Measurements from ENCODE around the gene CCDC154. TPM values are rescaled to one million over a fixed set of nuclear protein-coding genes. Genes with fewer than 3 reads are reported as not detected.

The CCDC154 gene
- total RNA-seq, 6 experiments from 2014 or later = 0.10 to 0.52 (median 0.31) TPM; not detected in 3

- H3K27ac Mint-ChIP-seq = no peak overlapping the region
- H3K36me3 Mint-ChIP-seq (ENCODE audit: low read depth) = no peaks in the 10 kb centered on the region
- no peak for DNase-seq
- H3K4me1 Mint-ChIP-seq (ENCODE audit: low read depth) = peaks cover 6% of the 10 kb centered on the region
- H3K27me3 Mint-ChIP-seq (ENCODE audit: insufficient read depth) = no peaks in the 10 kb centered on the region
- H3K9me3 Mint-ChIP-seq = no peaks in the 10 kb centered on the region
- H3K4me3 Mint-ChIP-seq = no peak overlapping the region
- TF ChIP-seq CTCF (IDR thresholded peaks at IDR 0.05) = no peak
These were observed 21.2 kb upstream of the CCDC154 start for GRCh38 chr16:1465567-1465915.

GRCh38 chr16:1464894-1465566 is 20.7 kb upstream of the CCDC154 start:
- no peak for DNase-seq
- no peak for TF ChIP-seq CTCF (IDR thresholded peaks at IDR 0.05)
- Mint-ChIP-seq H3K36me3 (ENCODE audit: low read depth) (no peaks in the 10 kb centered on the region), H3K9me3 (no peaks in the 10 kb centered on the region), H3K4me3 (no peak overlapping the region), H3K27ac (no peak overlapping the region), H3K4me1 (ENCODE audit: low read depth) (peaks cover under 1% of the 10 kb centered on the region; the same call in 1 of the 2 replicates), H3K27me3 (ENCODE audit: insufficient read depth) (no peaks in the 10 kb centered on the region)

GRCh38 chr16:1464196-1464893 is 20.0 kb upstream of the CCDC154 start:
- TF ChIP-seq CTCF (IDR thresholded peaks at IDR 0.05) = no peak
- Mint-ChIP-seq H3K27ac (no peak overlapping the region), H3K9me3 (no peaks in the 10 kb centered on the region), H3K27me3 (ENCODE audit: insufficient read depth) (no peaks in the 10 kb centered on the region), H3K36me3 (ENCODE audit: low read depth) (no peaks in the 10 kb centered on the region), H3K4me1 (ENCODE audit: low read depth) (no peaks in the 10 kb centered on the region), H3K4me3 (no peak overlapping the region)
- no peak for DNase-seq

GRCh38 chr16:1461146-1461545 is 16.8 kb upstream of the CCDC154 start:
- H3K36me3 Mint-ChIP-seq (ENCODE audit: low read depth) = no peaks in the 10 kb centered on the region
- no peaks in the 10 kb centered on the region; the same call in 1 of the 2 replicates for H3K27me3 Mint-ChIP-seq (ENCODE audit: insufficient read depth)
- H3K4me3 Mint-ChIP-seq = no peak overlapping the region
- H3K9me3 Mint-ChIP-seq = no peaks in the 10 kb centered on the region
- H3K27ac Mint-ChIP-seq = no peak overlapping the region
- DNase-seq = no peak
- TF ChIP-seq CTCF (IDR thresholded peaks at IDR 0.05) = no peak
- no peaks in the 10 kb centered on the region for H3K4me1 Mint-ChIP-seq (ENCODE audit: low read depth)

GRCh38 chr16:1460602-1461138 is 16.3 kb upstream of the CCDC154 start:
- H3K36me3 Mint-ChIP-seq (ENCODE audit: low read depth) = no peaks in the 10 kb centered on the region
- H3K27ac Mint-ChIP-seq = no peak overlapping the region
- H3K4me1 Mint-ChIP-seq (ENCODE audit: low read depth) = no peaks in the 10 kb centered on the region
- TF ChIP-seq CTCF (IDR thresholded peaks at IDR 0.05) = no peak
- no peak overlapping the region for H3K4me3 Mint-ChIP-seq
- DNase-seq = no peak
- H3K27me3 Mint-ChIP-seq (ENCODE audit: insufficient read depth) = no peaks in the 10 kb centered on the region; the same call in 1 of the 2 replicates
- no peaks in the 10 kb centered on the region for H3K9me3 Mint-ChIP-seq
